SU-DHL-6 (cell line): Measurements from ENCODE around the gene POLD3.

Experiments
- CTCF ChIP-seq: fragments of 200-600 bp; sonication (generic); IDR thresholded peaks from one replicate; pipeline ENCODE4 v1.5.1; 2017; ENCODE audit warnings: antibody characterized with exemption, mild to moderate bottlenecking, low read length, moderate library complexity; ENCODE audit not compliant: insufficient read depth, poor library complexity, severe bottlenecking
- EZH2phosphoT487 ChIP-seq: fragments of 200-600 bp; sonication (generic), shearing (Covaris generic); conservative IDR thresholded peaks from 2 replicates; pipeline ENCODE4 v1.6.1; 2018; ENCODE audit warnings: mild to moderate bottlenecking, antibody characterized with exemption, low read length, moderate library complexity, mixed read lengths

GRCh38 chr11:74663315-74663714, 70.9 kb downstream of the POLD3 start:
- TF ChIP-seq CTCF: no peak
- no peak for TF ChIP-seq EZH2phosphoT487
